Measurements from ENCODE around the gene SNTG2.

DNA sequence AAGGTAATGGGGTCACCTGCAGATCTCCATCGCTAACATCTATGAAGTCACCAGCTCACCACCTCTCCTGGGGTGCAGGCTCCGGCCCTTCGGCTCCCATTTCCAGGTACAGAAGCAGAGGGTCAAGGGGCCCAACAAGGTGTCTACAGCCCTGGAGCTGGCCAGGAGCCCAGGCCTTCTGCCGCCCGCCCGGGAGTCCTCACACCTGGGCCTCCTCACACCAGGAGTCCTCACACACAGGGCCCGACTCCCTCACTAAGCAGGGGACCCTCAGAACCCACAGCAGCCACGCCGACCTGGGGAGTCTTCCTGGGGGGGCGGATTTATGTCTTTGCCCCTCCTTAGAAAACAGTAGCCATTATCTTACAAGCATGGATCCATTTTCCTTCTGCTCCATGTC lies 419.3 kb downstream of the SNTG2 start:
- TF ChIP-seq TAF1 (IDR thresholded peaks at IDR 0.05; ENCODE audit: borderline replicate concordance, low read depth, low read length) (no peak), POLR2A (IDR thresholded peaks at IDR 0.05; ENCODE audit: low read depth, low read length) (no peak)
